HCT116 (cell line): Measurements from ENCODE around the gene COL21A1. TPM values are rescaled to one million over a fixed set of nuclear protein-coding genes. Genes with fewer than 3 reads are reported as not detected.

Experiments
- ATAC-seq: fragments of 200-7000 bp; cut with Tn5 transposase; 2 replicates; pipeline ENCODE4 v1.9.1; 2020; ENCODE audit warnings: mild to moderate bottlenecking, moderate library complexity
- BruUV-seq: library from RNA; stranded (reverse); fragments of 400-500 nt; replicated peaks from 2 replicates; lab custom pipeline; 2021; lab: Mats Ljungman, UMichigan
- CTCF ChIA-PET: fragments of 300-600 bp; sonication (Branson Sonifier 250); formaldehyde crosslinking; loops from one replicate; lab custom pipeline; 2021; ENCODE audit warnings: antibody characterized with exemption; lab: Charles Lee
- POLR2A ChIA-PET: fragments of 300-600, 350-600 bp; sonication (Branson Sonifier 250); formaldehyde crosslinking; loops from one replicate; lab custom pipeline; 2021; ENCODE audit warnings: antibody characterized with exemption; lab: Charles Lee
- RAD21 ChIA-PET, 2 experiments: fragments of 300-600 bp; sonication (Branson Sonifier 250); formaldehyde crosslinking; loops; one replicate each; lab custom pipeline; 2023; ENCODE audit warnings: low total read pairs in 2 of 2; ENCODE audit not compliant: uncharacterized antibody in 2 of 2, unreplicated experiment in 2 of 2, low non-redundant PET in 1 of 2; lab: Charles Lee
- DNase-seq: peaks from one replicate; pipeline ENCODE4 v3.0.0-alpha.2; 2010; ENCODE audit warnings: low read depth, low spot score
- H2AFZ ChIP-seq: fragments of 200-600 bp; shearing (Covaris generic), sonication (generic); 2 replicates; pipeline ENCODE4 v1.6.1; 2017; ENCODE audit warnings: low read depth, mixed run types, mixed read lengths, antibody characterized with exemption, low read length; ENCODE audit not compliant: poor library complexity, severe bottlenecking
- H3K27ac ChIP-seq: 2 replicates; pipeline ENCODE4 v1.5.1; 2012; ENCODE audit warnings: low read depth, low read length
- H3K27me3 ChIP-seq: fragments of 200-600 bp; sonication (generic); 2 replicates; pipeline ENCODE4 v1.6.1; 2016; ENCODE audit warnings: mixed run types, low read length, mixed read lengths; ENCODE audit not compliant: insufficient read depth
- H3K36me3 ChIP-seq, 2 experiments: fragments of 200-500 bp in 1 of 2; fragments of 200-600 bp in 1 of 2; sonication (Bioruptor generic) in 1 of 2; sonication (generic) in 1 of 2; 2 replicates each; pipeline versions ENCODE4 v1.5.1 to v1.6.1; 2014 to 2016; ENCODE audit warnings: low read length in 2 of 2, inconsistent platforms in 1 of 2, mixed read lengths in 1 of 2, mixed run types in 1 of 2; ENCODE audit not compliant: insufficient read depth in 2 of 2, control insufficient read depth in 1 of 2
- H3K4me1 ChIP-seq, 2 experiments: fragments of 200-600 bp in 1 of 2; sonication (generic) in 1 of 2; 2 replicates each; pipeline versions ENCODE4 v1.5.1 to v1.6.1; 2012 to 2017; ENCODE audit warnings: low read length in 2 of 2, inconsistent platforms in 1 of 2, mild to moderate bottlenecking in 1 of 2, mixed read lengths in 1 of 2, mixed run types in 1 of 2, moderate library complexity in 1 of 2; ENCODE audit not compliant: insufficient read depth in 2 of 2, control insufficient read depth in 1 of 2
- H3K4me2 ChIP-seq: fragments of 200-600 bp; sonication (generic); 2 replicates; pipeline ENCODE4 v1.6.1; 2017; ENCODE audit warnings: mixed run types, low read length, mixed read lengths
- H3K4me3 ChIP-seq, 2 experiments: fragments of 200-600 bp in 1 of 2; sonication (generic) in 1 of 2; replicated peaks in 1 of 2; 2 replicates each; pipeline ENCODE4 v1.5.1; 2011 to 2016; ENCODE audit warnings: low read length in 2 of 2, control low read depth in 1 of 2, low read depth in 1 of 2, mild to moderate bottlenecking in 1 of 2, mixed read lengths in 1 of 2, mixed run types in 1 of 2
- H3K79me2 ChIP-seq: fragments of 200-600 bp; sonication (generic); 2 replicates; pipeline ENCODE4 v1.6.1; 2017; ENCODE audit warnings: mild to moderate bottlenecking, mixed run types, low read length, moderate library complexity, mixed read lengths; ENCODE audit not compliant: insufficient read depth
- H3K9ac ChIP-seq: fragments of 200-600 bp; sonication (generic); 2 replicates; pipeline ENCODE4 v1.6.1; 2016; ENCODE audit warnings: low read length, mixed read lengths
- H3K9me2 ChIP-seq: fragments of 200-600 bp; sonication (generic), shearing (Covaris generic); 2 replicates; pipeline ENCODE4 v1.6.1; 2017; ENCODE audit warnings: mixed run types, mild to moderate bottlenecking, moderate library complexity; ENCODE audit not compliant: insufficient read depth
- H3K9me3 ChIP-seq, 2 experiments: fragments of 200-500 bp in 1 of 2; fragments of 200-600 bp in 1 of 2; sonication (Bioruptor generic) in 1 of 2; sonication (generic) in 1 of 2; 2 replicates each; pipeline ENCODE4 v1.6.1; 2014 to 2017; ENCODE audit warnings: low read length in 2 of 2, mixed read lengths in 2 of 2, inconsistent platforms in 1 of 2, low read depth in 1 of 2, mild to moderate bottlenecking in 1 of 2, mixed run types in 1 of 2, moderate library complexity in 1 of 2; ENCODE audit not compliant: control insufficient read depth in 1 of 2, insufficient read depth in 1 of 2
- H4K20me1 ChIP-seq: fragments of 200-600 bp; sonication (generic), shearing (Covaris generic); 2 replicates; pipeline ENCODE4 v1.6.1; 2017; ENCODE audit warnings: mixed run types, mild to moderate bottlenecking, moderate library complexity; ENCODE audit not compliant: insufficient read depth
- EZH2phosphoT487 ChIP-seq: fragments of 200-600 bp; IDR thresholded peaks from 2 replicates; pipeline ENCODE4 v1.6.1; 2018; ENCODE audit warnings: antibody characterized with exemption, borderline replicate concordance
- JUND ChIP-seq: IDR thresholded peaks from 2 replicates; pipeline ENCODE4 v1.6.1; 2012
- RAD21 ChIP-seq: IDR thresholded peaks from 2 replicates; pipeline ENCODE4 v1.6.1; 2012; ENCODE audit warnings: low read depth, mild to moderate bottlenecking
- SIN3A ChIP-seq: IDR thresholded peaks from 2 replicates; pipeline ENCODE4 v1.6.1; 2012; ENCODE audit warnings: low read depth
- ZBTB33 ChIP-seq: IDR thresholded peaks from 2 replicates; pipeline ENCODE4 v1.6.1; 2011; ENCODE audit warnings: mild to moderate bottlenecking, low read length, moderate library complexity; ENCODE audit not compliant: insufficient replicate concordance; ENCODE audit errors: extremely low read depth
- intact Hi-C: fragments of 100-400 bp; cut with micrococcal nuclease; formaldehyde crosslinking; loops from 2 replicates; pipeline ENCODE4 v1.10.0; 2022
- total RNA-seq: library from RNA; stranded (reverse); gene quantifications from one replicate; pipeline ENCODE4 v1.2.1, GENCODE V29; 2021; ENCODE audit not compliant: unreplicated experiment

The COL21A1 gene
- total RNA-seq, 1 experiment from 2014 or later: not detected

GRCh38 chr6:56282391-56282790, 35.0 kb upstream of the COL21A1 start (continued):
- no peak for TF ChIP-seq ZBTB33
- no peak for TF ChIP-seq EZH2phosphoT487
- no peak for TF ChIP-seq SIN3A
- TF ChIP-seq RAD21: no peak

GRCh38 chr6:56280126-56280525, 32.7 kb upstream of the COL21A1 start:
- no peaks in the 10 kb centered on the region for H3K9me3 ChIP-seq
- no peak overlapping the region for H3K27ac ChIP-seq
- BruUV-seq: no TSS peak
- no peaks in the 10 kb centered on the region for H4K20me1 ChIP-seq
- no peaks in the 10 kb centered on the region for H3K79me2 ChIP-seq
- H2AFZ ChIP-seq: peak overlapping the region; percentile 7
- intact Hi-C loops: no loop called here
- no peak for TF ChIP-seq JUND
- no peak overlapping the region for H3K9ac ChIP-seq
- no peak overlapping the region for H3K4me3 ChIP-seq
- no peaks in the 10 kb centered on the region for H3K36me3 ChIP-seq
- no peaks in the 10 kb centered on the region; the same call in 1 of the 2 replicates for H3K9me2 ChIP-seq
- H3K4me2 ChIP-seq: peak overlapping the region; percentile 59
- ChIA-PET RAD21 (no interaction called here), CTCF (no interaction called here), POLR2A (no interaction called here)
- no peak for ATAC-seq
- H3K27me3 ChIP-seq: no peaks in the 10 kb centered on the region
- no peak for DNase-seq
- H3K4me1 ChIP-seq: peaks cover 3 to 19% of the 10 kb centered on the region in 2 experiments; a peak in 3 of 4 replicates
